GM19193 (cell line): ENCODE data around the gene ZNF48.

Experiments
- POLR2A ChIP-seq: IDR thresholded peaks from 4 replicates; pipeline ENCODE4 v1.6.1; 2011; ENCODE audit not compliant: insufficient read depth, insufficient read length; ENCODE audit errors: extremely low read depth

The ZNF48 gene

GRCh38 chr16:30355954-30356308 lies 39.3 kb upstream of the ZNF48 start:
- no peak for TF ChIP-seq POLR2A

DNA sequence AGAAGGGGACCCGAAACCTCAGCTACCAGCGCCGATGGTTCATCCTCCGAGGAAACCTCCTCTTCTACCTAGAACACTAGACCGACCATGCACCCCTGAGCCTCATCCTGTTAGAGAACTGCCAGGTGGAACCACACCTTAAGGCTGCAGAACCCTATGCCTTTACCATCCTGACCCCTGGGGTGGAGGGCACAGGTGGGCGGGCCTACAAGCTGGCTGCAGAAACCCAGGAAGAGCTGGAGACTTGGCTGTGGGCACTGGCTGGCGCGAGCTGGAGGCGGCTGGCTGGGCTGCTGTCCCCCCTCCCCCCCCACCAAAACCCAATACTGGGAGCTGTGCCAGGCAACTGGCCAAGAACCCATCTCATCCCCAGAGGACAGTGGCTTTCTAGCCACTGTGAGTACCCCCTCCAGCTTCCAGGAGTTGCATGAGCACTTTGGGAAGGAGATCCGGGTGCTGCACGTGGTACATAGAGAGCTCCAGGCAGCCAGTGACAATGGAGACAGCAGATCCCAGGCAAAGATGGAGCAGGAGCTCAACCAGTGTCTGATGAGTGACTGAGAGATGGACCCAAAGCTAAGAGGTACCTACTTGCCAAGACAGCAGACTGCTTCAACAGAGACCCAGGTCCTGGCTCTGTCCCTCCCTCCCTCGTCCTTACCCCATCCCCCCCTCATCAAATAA lies 38.7 kb upstream of the ZNF48 start:
- no peak for TF ChIP-seq POLR2A

DNA sequence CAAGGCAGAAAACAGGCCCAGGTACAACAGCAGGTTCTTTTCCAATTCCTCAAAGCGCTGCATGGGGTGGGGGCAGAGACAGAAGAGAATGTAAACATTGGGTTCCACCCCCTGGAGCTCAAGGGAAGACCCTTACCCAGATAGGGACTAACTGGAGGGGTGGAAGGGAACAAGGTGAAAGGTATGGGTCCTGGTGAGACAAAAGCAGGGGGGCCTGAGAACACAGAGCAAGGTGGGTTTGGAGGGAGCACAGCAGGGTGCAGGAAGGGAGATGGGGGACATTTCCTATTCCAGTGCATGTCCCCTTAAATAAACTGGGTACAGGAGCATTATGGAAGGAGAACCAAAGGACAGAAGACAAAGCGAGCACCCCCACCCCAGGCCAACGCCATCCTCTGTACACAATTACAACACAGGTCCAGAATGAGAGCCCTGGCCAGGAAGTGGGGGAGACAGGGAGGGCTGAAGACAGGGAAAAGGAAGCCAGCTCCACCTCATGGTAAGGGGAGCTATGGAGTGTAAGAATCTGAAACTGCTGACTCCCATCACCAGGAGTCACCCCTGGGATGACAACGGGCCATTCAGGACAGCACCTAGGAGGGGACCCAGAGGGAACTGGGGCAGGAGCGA lies 38.0 kb upstream of the ZNF48 start:
- TF ChIP-seq POLR2A, result no peak

DNA sequence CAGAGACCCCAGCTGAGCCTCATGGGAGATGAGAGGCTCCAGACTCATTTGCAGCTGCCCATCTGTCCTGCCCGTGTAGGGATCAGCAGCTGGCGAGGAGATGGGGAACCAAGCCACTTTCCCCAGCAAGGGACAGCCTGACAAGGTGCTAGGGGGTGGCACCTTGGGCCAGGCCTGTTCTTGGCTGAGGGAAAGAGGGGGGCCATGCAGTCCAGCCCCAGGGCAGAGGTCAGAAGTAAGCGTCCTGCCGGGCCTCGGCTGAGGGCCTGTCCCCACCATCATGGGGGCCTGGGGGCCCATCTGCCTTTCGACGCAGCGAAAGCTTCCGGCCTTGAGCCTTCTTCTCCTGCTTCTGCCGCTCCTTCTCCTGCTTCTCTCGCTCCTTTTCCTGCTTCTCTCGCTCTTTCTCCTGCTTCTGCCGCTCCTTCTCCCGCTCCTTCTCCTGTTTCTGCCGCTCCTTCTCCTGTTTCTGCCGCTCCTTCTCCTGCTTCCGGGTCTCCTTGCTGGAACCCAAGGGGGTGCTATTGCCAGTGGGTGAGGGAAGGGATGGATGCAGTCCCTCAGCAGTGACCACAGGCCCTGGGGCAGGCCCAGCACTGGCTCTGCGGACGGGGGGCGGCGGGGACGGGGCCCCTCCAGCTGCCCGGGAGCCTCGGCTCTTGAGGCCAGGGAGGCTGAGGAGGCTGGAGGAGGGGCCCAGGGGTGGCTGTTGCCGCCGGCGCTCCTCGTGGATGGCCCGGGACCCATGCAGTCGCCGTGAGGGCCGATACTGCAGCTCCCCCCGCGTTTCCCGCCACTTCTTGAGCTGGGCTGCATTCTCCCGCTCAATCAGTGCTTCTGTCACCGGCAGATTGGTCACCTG lies 37.3 kb upstream of the ZNF48 start:
- no peak for TF ChIP-seq POLR2A

DNA sequence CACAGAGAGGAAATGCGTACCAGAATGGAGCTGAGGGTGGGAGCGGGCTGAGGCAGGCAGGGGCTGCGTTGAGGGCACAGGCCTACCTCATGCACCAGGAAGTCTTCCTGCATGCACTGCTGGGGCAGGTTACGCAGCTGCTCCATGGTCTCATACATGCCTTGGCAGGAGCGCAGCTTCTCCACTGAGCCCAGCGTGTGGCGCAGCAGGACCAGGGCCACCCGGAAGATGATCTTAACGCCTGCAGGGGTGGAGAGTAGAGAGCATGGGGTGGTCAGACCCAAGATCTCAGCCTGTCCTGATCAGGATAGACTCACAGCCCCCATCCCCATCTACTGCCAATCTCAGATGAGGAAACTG lies 36.7 kb upstream of the ZNF48 start:
- TF ChIP-seq POLR2A, result no peak

- TF ChIP-seq POLR2A, result no peak
Observed at GRCh38 chr16:30358990-30359870, 36.0 kb upstream of the ZNF48 start.

DNA sequence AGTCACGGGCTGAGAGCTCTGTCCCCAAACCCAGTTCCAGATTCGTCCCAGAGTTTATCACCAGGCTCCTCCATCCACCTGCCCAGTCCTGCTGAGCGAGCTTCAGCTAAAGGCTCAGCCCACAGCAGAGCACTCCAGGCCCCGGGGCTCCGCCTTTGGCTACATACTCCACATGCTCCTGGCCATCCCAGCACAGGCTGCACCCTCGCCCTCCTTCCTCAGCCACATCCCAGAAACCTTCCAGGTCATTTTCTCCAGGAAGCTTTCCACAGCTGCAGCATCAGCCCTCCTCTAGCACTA lies 35.4 kb upstream of the ZNF48 start:
- TF ChIP-seq POLR2A, result no peak

DNA sequence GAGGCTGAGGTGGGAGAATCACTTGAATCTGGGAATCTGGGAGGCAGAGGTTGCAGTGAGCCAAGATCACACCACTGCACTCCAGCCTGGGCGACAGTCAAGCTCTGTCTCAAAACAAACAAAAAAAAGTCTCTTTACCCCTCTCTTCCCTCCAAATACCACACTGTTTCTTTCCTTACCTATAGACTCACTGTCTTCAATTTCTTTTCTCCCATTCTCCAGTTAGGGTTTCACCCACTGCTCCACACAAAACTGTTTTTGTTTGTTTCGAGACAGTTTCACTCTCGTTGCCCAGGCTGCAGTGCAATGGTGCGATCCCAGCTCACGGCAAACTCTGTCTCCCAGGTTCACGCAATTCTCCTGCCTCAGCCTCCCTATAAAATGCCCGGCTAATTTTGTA lies 34.0 kb upstream of the ZNF48 start:
- TF ChIP-seq POLR2A, result no peak

GRCh38 chr16:30365200-30365599 lies 30.0 kb upstream of the ZNF48 start:
- no peak for TF ChIP-seq POLR2A

- TF ChIP-seq POLR2A, result no peak
Observed at GRCh38 chr16:30366511-30366910, 28.7 kb upstream of the ZNF48 start.

DNA sequence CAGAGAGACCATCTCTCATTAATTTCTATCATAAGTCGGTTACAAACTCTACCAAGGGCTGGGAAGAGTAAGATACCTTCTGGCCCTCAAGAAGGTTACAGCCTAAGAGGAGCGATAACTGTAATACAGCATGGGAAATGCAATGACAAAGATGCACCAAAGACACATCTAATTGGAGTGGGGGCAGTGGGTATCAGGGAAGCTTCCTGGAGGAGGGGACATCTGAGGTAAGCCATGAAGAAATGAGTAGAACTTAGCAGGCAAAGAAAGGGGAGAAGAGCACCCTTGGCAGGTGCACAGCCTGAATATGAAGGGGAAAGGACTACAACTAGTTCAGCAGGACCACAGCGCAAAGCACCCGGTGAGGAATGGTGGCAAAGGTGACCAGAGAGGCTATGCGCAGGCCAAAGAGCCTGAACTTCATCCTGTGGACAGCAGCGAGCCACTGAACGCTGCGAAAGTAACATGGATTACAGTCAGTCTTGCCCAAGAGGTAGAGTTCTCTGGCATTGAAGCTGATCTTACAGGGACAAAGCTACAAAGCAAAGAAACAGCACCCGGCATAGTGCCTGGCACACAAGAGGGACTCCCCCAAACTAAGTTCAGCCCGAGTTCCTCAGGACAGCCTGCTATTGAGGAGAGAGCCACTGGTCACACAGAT lies 27.7 kb upstream of the ZNF48 start:
- TF ChIP-seq POLR2A, result no peak

GRCh38 chr16:30368122-30368791 lies 27.0 kb upstream of the ZNF48 start:
- TF ChIP-seq POLR2A, result no peak

GRCh38 chr16:30368792-30369090 lies 26.5 kb upstream of the ZNF48 start:
- TF ChIP-seq POLR2A, result no peak
